ENCODE measurements around the gene LZTR1. TPM values are rescaled to one million over a fixed set of nuclear protein-coding genes. Genes with fewer than 3 reads are reported as not detected.

LZTR1 gene
- total RNA-seq, 2 experiments from 2014 or later, result 29.1 to 34.5 TPM

GRCh38 chr22:20994902-20995241 is 12.8 kb downstream of the LZTR1 start:
- Mint-ChIP-seq H3K4me3 (no peak overlapping the region), H3K4me1 (ENCODE audit: low read depth) (peaks cover 3% of the 10 kb centered on the region), H3K9me3 (no peaks in the 10 kb centered on the region), H3K27ac (no peak overlapping the region), H3K27me3 (no peaks in the 10 kb centered on the region), H3K36me3 (ENCODE audit: low read depth) (peaks cover 5% of the 10 kb centered on the region)
- CTCF ChIA-PET, result no interaction called here
- no peak for ATAC-seq
- no peak for TF ChIP-seq CTCF (IDR thresholded peaks at IDR 0.05)
- no peak for DNase-seq
- intact Hi-C loops (cut with micrococcal nuclease), result no loop called here
- POLR2A ChIA-PET, result interaction anchor here (2.8 kb wide), 1 partner anchor 13 kb away, joined by 8 read pairs; the partner anchor contains the start of gene LZTR1

GRCh38 chr22:20995329-20996030 is 13.4 kb downstream of the LZTR1 start:
- Mint-ChIP-seq H3K36me3 (ENCODE audit: low read depth) (peaks cover 2% of the 10 kb centered on the region), H3K9me3 (no peaks in the 10 kb centered on the region), H3K27me3 (no peaks in the 10 kb centered on the region), H3K4me1 (ENCODE audit: low read depth) (peaks cover 7% of the 10 kb centered on the region), H3K4me3 (no peak overlapping the region), H3K27ac (no peak overlapping the region)
- no peak for TF ChIP-seq CTCF (IDR thresholded peaks at IDR 0.05)
- CTCF ChIA-PET, result no interaction called here
- ATAC-seq, result no peak
- POLR2A ChIA-PET, result interaction anchor here (2.8 kb wide), 1 partner anchor 13 kb away, joined by 8 read pairs; the partner anchor contains the start of gene LZTR1
- intact Hi-C loops (cut with micrococcal nuclease), result no loop called here
- DNase-seq, result no peak

DNA sequence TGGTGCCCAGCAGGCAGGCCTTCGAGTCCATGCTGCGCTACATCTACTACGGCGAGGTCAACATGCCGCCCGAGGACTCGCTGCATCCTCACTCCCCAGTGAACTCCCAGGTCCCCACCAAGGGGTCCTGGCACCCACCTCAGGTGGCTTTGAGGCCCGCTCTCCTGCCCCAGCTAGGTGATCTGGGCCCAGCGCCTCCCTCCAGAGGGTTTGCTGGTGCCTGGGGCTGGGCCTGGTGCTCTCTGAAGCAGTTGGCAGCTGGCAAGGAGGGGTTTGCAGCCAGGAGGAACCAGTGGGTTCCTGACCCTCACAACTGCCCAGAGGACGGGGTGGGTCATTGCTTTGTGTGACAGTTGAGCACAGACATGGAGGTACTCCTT is 13.9 kb downstream of the LZTR1 start:
- Mint-ChIP-seq H3K27me3 (no peaks in the 10 kb centered on the region), H3K9me3 (no peaks in the 10 kb centered on the region), H3K36me3 (ENCODE audit: low read depth) (peaks cover 2% of the 10 kb centered on the region), H3K27ac (no peak overlapping the region), H3K4me1 (ENCODE audit: low read depth) (peaks cover 7% of the 10 kb centered on the region), H3K4me3 (no peak overlapping the region)
- POLR2A ChIA-PET, result no interaction called here
- CTCF ChIA-PET, result interaction anchor here (1.1 kb wide), 1 partner anchor 25 kb away, joined by 3 read pairs; no protein-coding TSS in a partner anchor
- TF ChIP-seq CTCF (IDR thresholded peaks at IDR 0.05), result no peak
- ATAC-seq, result no peak
- intact Hi-C loops (cut with micrococcal nuclease), result no loop called here
- DNase-seq, result no peak

- CTCF ChIA-PET, result interaction anchor here (1.1 kb wide), 1 partner anchor 24 kb away, joined by 3 read pairs; no protein-coding TSS in a partner anchor
- Mint-ChIP-seq H3K9me3 (no peaks in the 10 kb centered on the region), H3K4me1 (ENCODE audit: low read depth) (peaks cover 7% of the 10 kb centered on the region), H3K4me3 (no peak overlapping the region), H3K27me3 (no peaks in the 10 kb centered on the region), H3K27ac (no peak overlapping the region), H3K36me3 (ENCODE audit: low read depth) (peaks cover 6% of the 10 kb centered on the region)
- intact Hi-C loops (cut with micrococcal nuclease), result no loop called here
- ATAC-seq, result no peak
- POLR2A ChIA-PET, result interaction anchor here (1.0 to 5.0 kb wide), 2 partner anchors 11 to 15 kb away, joined by 3 to 20 read pairs; no protein-coding TSS in a partner anchor
- TF ChIP-seq CTCF (IDR thresholded peaks at IDR 0.05), result no peak
- no peak for DNase-seq
Observed at GRCh38 chr22:20996598-20997535, 14.8 kb downstream of the LZTR1 start.
